ENCODE results near the gene N4BP2L2. TPM values are rescaled to one million over a fixed set of nuclear protein-coding genes. Genes with fewer than 3 reads are reported as not detected.

N4BP2L2 gene
- total and polyA plus RNA-seq, 2 donors (not counting 3 experiments of a cell fraction or from before 2014, with no cell fraction given) = 21.7 to 101 TPM

GRCh38 chr13:32582281-32582680 lies 43.7 kb upstream of the N4BP2L2 start:
- dilution Hi-C loops (cut with MboI; ENCODE audit: extremely low pct_ligation_motif_present, low sequenced_read_pairs) = no loop called here
- no TSS peak for BruUV-seq (replicated peaks)
- Histone ChIP-seq H3K4me2 (ENCODE audit: insufficient read depth, low read length) (no peak overlapping the region), H3K4me3 (replicated peaks in 1 of 3; ENCODE audit: insufficient read depth in 1 of 3, low read depth in 1 of 3, low read length in 3 of 3) (no peak overlapping the region), H3K36me3 (ENCODE audit: control insufficient read depth in 2 of 2, extremely low read depth in 1 of 2, insufficient read depth in 2 of 2, low read length in 2 of 2) (no peaks in the 10 kb centered on the region), H2AFZ (ENCODE audit: low read depth, low read length) (no peak overlapping the region), H3K9me1 (replicated peaks; ENCODE audit: control insufficient read depth, extremely low read depth, insufficient read depth, low read length) (no peaks in the 10 kb centered on the region), H3K27ac (ENCODE audit: insufficient read depth, low read depth, low read length) (no peak overlapping the region), H3K79me2 (ENCODE audit: control insufficient read depth, insufficient read depth, low read length) (peaks cover 3% of the 10 kb centered on the region), H3K9me3 (replicated peaks; ENCODE audit: control insufficient read depth, insufficient read depth, low read length) (no peaks in the 10 kb centered on the region), H4K20me1 (replicated peaks; ENCODE audit: control insufficient read depth, extremely low read depth, insufficient read depth, low read length) (no peaks in the 10 kb centered on the region), H3K27me3 (ENCODE audit: control insufficient read depth in 2 of 2, insufficient read depth in 2 of 2, low read length in 2 of 2) (peaks cover 0 to 1% of the 10 kb centered on the region in 2 experiments), H3K9ac (replicated peaks; ENCODE audit: extremely low read depth, insufficient read depth, low read length) (no peak overlapping the region), H3K4me1 (ENCODE audit: control insufficient read depth, extremely low read depth, insufficient read depth, low read length) (peaks cover 10% of the 10 kb centered on the region)
- FAIRE-seq = no peak
- intact Hi-C loops (cut with micrococcal nuclease) = loop anchor here (2.0 to 10.0 kb wide), 3 partner anchors 201 to 603 kb away; no protein-coding TSS in a partner anchor
- DNase-seq (ENCODE audit: low read depth, low spot score) = no peak
- TF ChIP-seq POLR2AphosphoS5 (IDR thresholded peaks at IDR 0.05; ENCODE audit: insufficient read depth, low read depth, low read length) = no peak
- TF ChIP-seq FOS (IDR thresholded peaks at IDR 0.05; ENCODE audit: borderline replicate concordance, insufficient read depth, low read length) = no peak
- no peak for TF ChIP-seq EZH2 (IDR thresholded peaks at IDR 0.05; ENCODE audit: borderline replicate concordance, low read depth, low read length, severe bottlenecking)
- TF ChIP-seq, protein P1, sequence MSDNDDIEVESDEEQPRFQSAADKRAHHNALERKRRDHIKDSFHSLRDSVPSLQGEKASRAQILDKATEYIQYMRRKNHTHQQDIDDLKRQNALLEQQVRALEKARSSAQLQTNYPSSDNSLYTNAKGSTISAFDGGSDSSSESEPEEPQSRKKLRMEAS (IDR thresholded peaks at IDR 0.05; ENCODE audit: insufficient read depth, insufficient read length) = no peak
- TF ChIP-seq MYC (IDR thresholded peaks at IDR 0.05; ENCODE audit: low read depth, low read length) = no peak
- TF ChIP-seq, protein P2, sequence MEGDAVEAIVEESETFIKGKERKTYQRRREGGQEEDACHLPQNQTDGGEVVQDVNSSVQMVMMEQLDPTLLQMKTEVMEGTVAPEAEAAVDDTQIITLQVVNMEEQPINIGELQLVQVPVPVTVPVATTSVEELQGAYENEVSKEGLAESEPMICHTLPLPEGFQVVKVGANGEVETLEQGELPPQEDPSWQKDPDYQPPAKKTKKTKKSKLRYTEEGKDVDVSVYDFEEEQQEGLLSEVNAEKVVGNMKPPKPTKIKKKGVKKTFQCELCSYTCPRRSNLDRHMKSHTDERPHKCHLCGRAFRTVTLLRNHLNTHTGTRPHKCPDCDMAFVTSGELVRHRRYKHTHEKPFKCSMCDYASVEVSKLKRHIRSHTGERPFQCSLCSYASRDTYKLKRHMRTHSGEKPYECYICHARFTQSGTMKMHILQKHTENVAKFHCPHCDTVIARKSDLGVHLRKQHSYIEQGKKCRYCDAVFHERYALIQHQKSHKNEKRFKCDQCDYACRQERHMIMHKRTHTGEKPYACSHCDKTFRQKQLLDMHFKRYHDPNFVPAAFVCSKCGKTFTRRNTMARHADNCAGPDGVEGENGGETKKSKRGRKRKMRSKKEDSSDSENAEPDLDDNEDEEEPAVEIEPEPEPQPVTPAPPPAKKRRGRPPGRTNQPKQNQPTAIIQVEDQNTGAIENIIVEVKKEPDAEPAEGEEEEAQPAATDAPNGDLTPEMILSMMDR (IDR thresholded peaks at IDR 0.05; ENCODE audit: extremely low read depth in 1 of 2, insufficient read depth in 1 of 2, low read depth in 1 of 2, low read length in 2 of 2) = no peak
- no peak for TF ChIP-seq JUN (IDR thresholded peaks at IDR 0.05; ENCODE audit: borderline replicate concordance, insufficient read depth, insufficient read length, low read depth)
- TF ChIP-seq POLR2A (IDR thresholded peaks at IDR 0.05; ENCODE audit: low read depth, low read length) = no peak
- no peak for TF ChIP-seq GATA2 (IDR thresholded peaks at IDR 0.05; ENCODE audit: insufficient read depth, insufficient read length, low read depth, low read length)
- CTCF ChIA-PET = interaction anchor here (0.6 to 8.2 kb wide), 24 partner anchors 10 to 1142 kb away, joined by 3 to 437 read pairs (median 5); partner anchors contain the start of genes BRCA2 and ZAR1L
- POLR2A ChIA-PET = no interaction called here
